Neuronal stem cell (in vitro differentiated cells): ENCODE measurements around the gene DIP2B.

ENCODE experiments used
- DNase-seq: peaks from one replicate; pipeline ENCODE4 v3.0.0-alpha.2; 2013; ENCODE audit warnings: low spot score
- H2AFZ ChIP-seq: one replicate; pipeline ENCODE4 v1.6.1; 2013; ENCODE audit warnings: mild to moderate bottlenecking, low read length, inconsistent platforms
- H2AK5ac ChIP-seq: 2 replicates; pipeline ENCODE4 v1.6.1; 2013; ENCODE audit warnings: low read depth, mild to moderate bottlenecking, inconsistent platforms, low read length, moderate library complexity, mixed read lengths
- H2BK120ac ChIP-seq: 2 replicates; pipeline ENCODE4 v1.6.1; 2013; ENCODE audit warnings: low read depth, mild to moderate bottlenecking, inconsistent platforms, low read length, moderate library complexity, mixed read lengths
- H2BK12ac ChIP-seq: one replicate; pipeline ENCODE4 v1.6.1; 2013; ENCODE audit warnings: low read length, inconsistent platforms
- H2BK15ac ChIP-seq: 2 replicates; pipeline ENCODE4 v1.6.1; 2013; ENCODE audit warnings: mild to moderate bottlenecking, low read length, inconsistent platforms, mixed read lengths
- H2BK5ac ChIP-seq: one replicate; pipeline ENCODE4 v1.6.1; 2013; ENCODE audit warnings: inconsistent platforms, mild to moderate bottlenecking, low read length, moderate library complexity
- H3K14ac ChIP-seq: one replicate; pipeline ENCODE4 v1.6.1; 2013; ENCODE audit warnings: low read length, inconsistent platforms
- H3K18ac ChIP-seq: 2 replicates; pipeline ENCODE4 v1.6.1; 2013; ENCODE audit warnings: low read length, inconsistent platforms
- H3K23ac ChIP-seq: 2 replicates; pipeline ENCODE4 v1.6.1; 2013; ENCODE audit warnings: low read depth, mild to moderate bottlenecking, mixed read lengths, low read length, inconsistent platforms; ENCODE audit not compliant: poor library complexity
- H3K27ac ChIP-seq: replicated peaks from 3 replicates; pipeline ENCODE4 v1.5.1; 2013; ENCODE audit warnings: low read length, inconsistent platforms
- H3K27me3 ChIP-seq, 3 experiments: 2 replicates each; pipeline ENCODE4 v1.6.1; 2013; ENCODE audit warnings: low read length in 3 of 3, mild to moderate bottlenecking in 2 of 3, inconsistent platforms in 1 of 3, low read depth in 1 of 3, mixed read lengths in 1 of 3, moderate library complexity in 1 of 3; ENCODE audit not compliant: control insufficient read depth in 3 of 3, insufficient read depth in 3 of 3
- H3K36me3 ChIP-seq, 2 donors: replicated peaks in 1 of 2; 2 replicates each; pipeline ENCODE4 v1.6.1; 2013; ENCODE audit warnings: low read length in 2 of 2; ENCODE audit not compliant: control insufficient read depth in 2 of 2, insufficient read depth in 2 of 2
- H3K4ac ChIP-seq: 2 replicates; pipeline ENCODE4 v1.6.1; 2013; ENCODE audit warnings: inconsistent platforms, mild to moderate bottlenecking, low read length, moderate library complexity
- H3K4me1 ChIP-seq, 2 donors: 1 replicate in 1 of 2; 2 replicates in 1 of 2; pipeline ENCODE4 v1.6.1; 2013; ENCODE audit warnings: low read length in 2 of 2, low read depth in 1 of 2; ENCODE audit not compliant: control insufficient read depth in 2 of 2, insufficient read depth in 1 of 2
- H3K4me2 ChIP-seq: one replicate; pipeline ENCODE4 v1.6.1; 2013; ENCODE audit warnings: mild to moderate bottlenecking, low read length, inconsistent platforms; ENCODE audit not compliant: insufficient read depth, poor library complexity, severe bottlenecking
- H3K4me3 ChIP-seq, 2 donors: 2 replicates each; pipeline ENCODE4 v1.5.1; 2013; ENCODE audit warnings: low read length in 2 of 2, mild to moderate bottlenecking in 2 of 2, inconsistent platforms in 1 of 2, moderate library complexity in 1 of 2
- H3K79me1 ChIP-seq: one replicate; pipeline ENCODE4 v1.6.1; 2013; ENCODE audit warnings: low read depth, mild to moderate bottlenecking, inconsistent platforms, low read length, moderate library complexity
- H3K9ac ChIP-seq: one replicate; pipeline ENCODE4 v1.6.1; 2013; ENCODE audit warnings: mild to moderate bottlenecking, low read depth, low read length, inconsistent platforms; ENCODE audit not compliant: poor library complexity
- H3K9me3 ChIP-seq, 2 donors: replicated peaks in 1 of 2; 2 replicates each; pipeline versions ENCODE3 to v1.6.1; 2013; ENCODE audit warnings: low read length in 2 of 2, mild to moderate bottlenecking in 2 of 2, inconsistent platforms in 1 of 2, low read depth in 1 of 2, mixed read lengths in 1 of 2, moderate library complexity in 1 of 2; ENCODE audit not compliant: control insufficient read depth in 2 of 2, insufficient read depth in 1 of 2
- H4K8ac ChIP-seq: one replicate; pipeline ENCODE4 v1.6.1; 2013; ENCODE audit warnings: low read depth, mild to moderate bottlenecking, inconsistent platforms, low read length, moderate library complexity
- H4K91ac ChIP-seq: one replicate; pipeline ENCODE4 v1.6.1; 2013; ENCODE audit warnings: low read length, low read depth, mild to moderate bottlenecking, inconsistent platforms; ENCODE audit not compliant: poor library complexity
- WGBS, 2 donors: extraction: QIAGEN DNeasy Blood & Tissue Kit; methylation state at CpG; one replicate each; pipeline ENCODE4 v1.1.7; 2013; ENCODE audit warnings: missing lambda C conversion rate in 2 of 2, mixed read lengths in 1 of 2; ENCODE audit not compliant: insufficient read length in 2 of 2, insufficient replicate concordance in 1 of 2; ENCODE audit errors: extremely low coverage in 2 of 2; 5-methylcytosine and 5-hydroxymethylcytosine counted together

Gene DIP2B

DNA sequence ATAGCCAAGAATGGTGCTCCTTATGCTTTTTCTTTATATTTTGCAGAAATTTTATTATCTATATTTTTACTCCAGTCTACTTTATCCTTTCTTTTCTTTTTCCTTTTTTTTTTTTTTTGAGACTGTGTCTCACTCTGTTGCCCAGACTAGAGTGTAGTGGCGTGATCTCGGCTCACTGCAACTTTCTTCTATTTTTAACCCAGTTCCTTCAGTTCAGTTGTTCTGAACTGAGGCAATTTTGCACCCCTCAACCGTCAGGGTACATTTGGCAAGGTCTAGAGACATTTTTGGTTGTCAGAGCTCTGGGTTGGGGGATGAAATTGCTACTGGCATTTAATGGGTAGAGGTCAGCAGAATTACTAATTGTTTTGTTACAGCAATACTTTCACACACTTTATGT lies 75.7 kb downstream of the DIP2B start:
- no peak for DNase-seq
- H2BK120ac ChIP-seq = no peak overlapping the region
- H2AK5ac ChIP-seq = no peak overlapping the region
- peaks cover 4% of the 10 kb centered on the region for H3K79me1 ChIP-seq
- H4K8ac ChIP-seq = no peak overlapping the region
- H3K18ac ChIP-seq = no peak overlapping the region
- H3K36me3 ChIP-seq = peaks cover 2 to 15% of the 10 kb centered on the region in 2 donors
- H3K9ac ChIP-seq = no peak overlapping the region
- H3K4me3 ChIP-seq = no peak overlapping the region
- H2AFZ ChIP-seq = no peak overlapping the region
- no peak overlapping the region for H3K4me2 ChIP-seq
- H2BK5ac ChIP-seq = no peak overlapping the region
- no peak overlapping the region for H2BK15ac ChIP-seq
- H3K9me3 ChIP-seq = peaks cover 0 to 8% of the 10 kb centered on the region in 2 donors
- H4K91ac ChIP-seq = no peak overlapping the region
- H3K23ac ChIP-seq = no peak overlapping the region
- H3K4ac ChIP-seq = no peak overlapping the region
- H2BK12ac ChIP-seq = no peak overlapping the region
- H3K27me3 ChIP-seq = no peaks in the 10 kb centered on the region
- H3K4me1 ChIP-seq = peaks cover 0 to 2% of the 10 kb centered on the region in 2 donors
- no peak overlapping the region for H3K14ac ChIP-seq
- H3K27ac ChIP-seq = no peak overlapping the region
- WGBS, 2 donors = no CpG with 5 or more reads among the region's 3 CpGs

DNA sequence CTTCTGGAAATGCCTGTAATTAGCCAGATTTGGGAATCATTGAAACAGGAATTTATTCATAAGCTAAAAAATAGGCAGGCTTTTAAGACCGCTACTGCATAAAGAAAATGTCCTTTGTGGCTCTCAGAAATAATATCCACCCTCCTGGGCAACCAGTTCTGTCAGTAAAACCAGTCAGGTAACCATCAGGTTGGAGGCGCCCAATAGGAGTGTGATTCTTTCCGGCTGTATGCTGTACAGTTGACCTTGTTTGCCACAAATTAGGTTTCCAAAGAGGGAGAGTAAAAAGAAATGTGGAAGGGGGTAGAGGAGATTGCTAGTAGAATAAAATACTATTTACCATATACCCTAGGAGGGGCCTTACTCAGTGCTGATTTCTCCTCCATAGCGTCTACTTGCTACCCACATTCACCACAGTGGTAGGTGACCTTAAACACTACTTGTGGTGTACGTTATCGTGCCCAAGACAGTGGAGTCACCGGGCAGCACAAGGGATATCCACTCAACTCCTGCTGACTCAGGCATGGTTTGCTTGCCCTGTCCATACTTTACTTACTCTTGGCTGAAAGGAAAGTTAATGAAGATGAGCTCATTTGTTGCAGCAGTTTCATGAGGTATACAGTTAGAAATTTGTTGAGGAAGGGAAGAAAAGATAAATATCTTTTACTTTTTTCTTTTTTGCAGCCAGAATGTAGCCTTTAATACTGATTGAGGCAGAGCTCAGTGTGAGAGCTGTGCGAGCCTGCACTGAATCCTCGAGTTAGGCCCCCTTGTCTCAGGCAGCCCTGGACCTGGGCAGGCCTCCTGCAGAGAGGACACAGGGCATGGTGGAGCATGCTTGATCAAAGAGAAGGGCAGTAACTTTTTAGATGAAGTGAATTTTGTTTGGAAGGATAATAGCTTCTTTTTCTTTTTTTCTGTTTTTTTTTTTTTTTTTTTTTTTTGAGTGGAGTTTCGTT lies 76.7 kb downstream of the DIP2B start:
- Histone ChIP-seq H4K8ac (no peak overlapping the region), H3K27me3 (no peaks in the 10 kb centered on the region), H2BK5ac (no peak overlapping the region), H3K4ac (no peak overlapping the region), H2BK12ac (no peak overlapping the region), H3K4me1 (peaks cover 0 to 2% of the 10 kb centered on the region in 2 donors), H3K23ac (no peak overlapping the region), H4K91ac (no peak overlapping the region), H3K27ac (no peak overlapping the region), H3K9me3 (peaks cover 0 to 10% of the 10 kb centered on the region in 2 donors), H2AK5ac (no peak overlapping the region), H3K4me2 (no peak overlapping the region), H3K79me1 (peaks cover 4% of the 10 kb centered on the region), H3K14ac (no peak overlapping the region), H3K18ac (no peak overlapping the region), H3K36me3 (peaks cover 2 to 16% of the 10 kb centered on the region in 2 donors), H3K4me3 (no peak overlapping the region), H2BK120ac (no peak overlapping the region), H2AFZ (no peak overlapping the region), H3K9ac (no peak overlapping the region), H2BK15ac (no peak overlapping the region)
- no peak for DNase-seq
- no CpG with 5 or more reads among the region's 10 CpGs for WGBS, 2 donors

DNA sequence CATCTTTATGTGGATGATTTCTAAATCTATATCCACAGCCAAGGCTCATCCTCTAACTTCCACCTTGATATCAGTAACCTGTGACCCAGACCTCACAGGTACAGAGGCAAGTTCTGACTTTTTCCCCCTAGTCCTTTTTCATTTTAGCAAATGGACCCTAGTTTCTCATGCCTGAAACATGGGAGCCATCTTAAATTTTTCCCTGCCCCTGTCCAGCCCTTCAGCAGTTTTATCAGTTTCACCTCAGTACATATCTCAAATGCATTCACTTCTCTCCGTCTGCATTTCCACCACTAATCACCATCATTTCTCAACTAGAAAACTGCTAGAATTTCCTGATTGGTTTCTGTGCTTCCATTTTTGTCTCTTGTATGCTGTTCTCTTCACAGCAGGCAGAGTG lies 79.3 kb downstream of the DIP2B start:
- Histone ChIP-seq H2BK120ac (no peak overlapping the region), H2BK12ac (no peak overlapping the region), H3K79me1 (peaks cover 4% of the 10 kb centered on the region), H3K4me2 (no peak overlapping the region), H2AFZ (no peak overlapping the region), H4K8ac (no peak overlapping the region), H3K27me3 (no peaks in the 10 kb centered on the region), H2AK5ac (no peak overlapping the region), H3K9me3 (peaks cover 0 to 10% of the 10 kb centered on the region in 2 donors), H3K36me3 (peaks cover 2 to 16% of the 10 kb centered on the region in 2 donors), H4K91ac (no peak overlapping the region), H2BK5ac (no peak overlapping the region), H3K9ac (no peak overlapping the region), H3K4ac (no peak overlapping the region), H3K4me1 (peaks cover 0 to 2% of the 10 kb centered on the region in 2 donors), H2BK15ac (no peak overlapping the region), H3K4me3 (no peak overlapping the region), H3K23ac (no peak overlapping the region), H3K14ac (no peak overlapping the region), H3K18ac (no peak overlapping the region), H3K27ac (no peak overlapping the region)
- DNase-seq = no peak
- no CpG with 5 or more reads among the region's 1 CpG for WGBS, 2 donors

DNA sequence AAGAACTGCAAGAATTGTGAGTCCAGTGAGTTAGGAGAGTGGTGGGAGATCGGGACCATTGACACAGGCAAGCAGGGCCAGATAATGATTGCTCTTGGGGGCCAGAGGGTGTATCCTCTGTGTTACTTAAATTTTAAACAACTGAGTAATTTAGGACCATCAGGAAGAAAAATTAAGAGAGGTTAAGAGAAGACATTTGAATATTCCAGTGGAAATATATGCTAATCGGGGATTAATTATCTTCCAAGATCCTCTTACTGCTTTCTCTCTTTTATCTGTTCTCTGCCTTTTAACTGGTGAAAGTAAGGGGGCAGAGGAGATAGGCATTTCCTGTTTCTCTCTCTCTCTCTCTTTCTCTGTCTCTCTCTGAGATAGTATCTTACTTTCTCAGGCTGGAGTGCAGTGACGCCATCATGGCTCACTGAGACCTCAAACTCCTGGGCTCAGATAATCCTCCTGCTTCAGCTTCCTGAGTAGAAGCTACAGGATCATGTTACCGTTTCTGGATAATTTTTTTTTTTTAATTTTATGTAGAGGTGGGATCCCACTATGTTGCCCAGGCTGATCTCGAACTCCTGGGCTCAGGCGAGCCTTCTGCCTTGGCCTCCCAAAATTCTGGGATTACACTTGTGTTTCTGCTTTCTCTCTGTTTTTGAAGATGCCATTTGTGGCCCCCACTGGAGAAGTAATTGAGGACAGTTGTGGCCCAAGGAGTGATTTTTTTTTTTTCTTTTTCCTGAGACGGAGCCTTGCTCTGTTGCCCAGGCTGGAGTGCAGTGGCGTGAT lies 85.1 kb downstream of the DIP2B start:
- no peak for DNase-seq
- no peak overlapping the region for H2AFZ ChIP-seq
- peaks cover under 1 to 6% of the 10 kb centered on the region in 2 donors for H3K36me3 ChIP-seq
- H3K27ac ChIP-seq = no peak overlapping the region
- H2BK5ac ChIP-seq = no peak overlapping the region
- peaks cover 0 to 2% of the 10 kb centered on the region in 2 donors for H3K4me1 ChIP-seq
- no peak overlapping the region for H4K8ac ChIP-seq
- H3K23ac ChIP-seq = no peak overlapping the region
- H3K4ac ChIP-seq = no peak overlapping the region
- no peak overlapping the region for H2BK12ac ChIP-seq
- H3K9me3 ChIP-seq = peaks cover 0 to 8% of the 10 kb centered on the region in 2 donors
- no peak overlapping the region for H3K4me2 ChIP-seq
- H3K27me3 ChIP-seq = no peaks in the 10 kb centered on the region
- H2BK120ac ChIP-seq = no peak overlapping the region
- H2AK5ac ChIP-seq = no peak overlapping the region
- H2BK15ac ChIP-seq = no peak overlapping the region
- H3K18ac ChIP-seq = no peak overlapping the region
- peak overlapping the region; percentile 56 for H3K14ac ChIP-seq
- no peak overlapping the region for H4K91ac ChIP-seq
- H3K4me3 ChIP-seq = no peak overlapping the region
- no CpG with 5 or more reads among the region's 8 CpGs for WGBS, 2 donors
- H3K9ac ChIP-seq = no peak overlapping the region
- H3K79me1 ChIP-seq = no peaks in the 10 kb centered on the region
